ENCODE measurements around the gene SIL1.
"Not testable (repeated sequence)": the region's sequence is repeated elsewhere in the genome, so short reads cannot be mapped to it uniquely, and the experiment has no call there.

SIL1 gene

GRCh38 chr5:139079225-139079990 lies 118.8 kb downstream of the SIL1 start:
- H3K27ac ChIP-seq = no peak overlapping the region
- DNase-seq (ENCODE audit: low spot score) = no peak
- no peak overlapping the region for H3K4me3 ChIP-seq
- TF ChIP-seq, protein P1, sequence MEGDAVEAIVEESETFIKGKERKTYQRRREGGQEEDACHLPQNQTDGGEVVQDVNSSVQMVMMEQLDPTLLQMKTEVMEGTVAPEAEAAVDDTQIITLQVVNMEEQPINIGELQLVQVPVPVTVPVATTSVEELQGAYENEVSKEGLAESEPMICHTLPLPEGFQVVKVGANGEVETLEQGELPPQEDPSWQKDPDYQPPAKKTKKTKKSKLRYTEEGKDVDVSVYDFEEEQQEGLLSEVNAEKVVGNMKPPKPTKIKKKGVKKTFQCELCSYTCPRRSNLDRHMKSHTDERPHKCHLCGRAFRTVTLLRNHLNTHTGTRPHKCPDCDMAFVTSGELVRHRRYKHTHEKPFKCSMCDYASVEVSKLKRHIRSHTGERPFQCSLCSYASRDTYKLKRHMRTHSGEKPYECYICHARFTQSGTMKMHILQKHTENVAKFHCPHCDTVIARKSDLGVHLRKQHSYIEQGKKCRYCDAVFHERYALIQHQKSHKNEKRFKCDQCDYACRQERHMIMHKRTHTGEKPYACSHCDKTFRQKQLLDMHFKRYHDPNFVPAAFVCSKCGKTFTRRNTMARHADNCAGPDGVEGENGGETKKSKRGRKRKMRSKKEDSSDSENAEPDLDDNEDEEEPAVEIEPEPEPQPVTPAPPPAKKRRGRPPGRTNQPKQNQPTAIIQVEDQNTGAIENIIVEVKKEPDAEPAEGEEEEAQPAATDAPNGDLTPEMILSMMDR (IDR thresholded peaks at IDR 0.05) = no peak

GRCh38 chr5:139078345-139078744 lies 119.8 kb downstream of the SIL1 start:
- TF ChIP-seq, protein P1 (IDR thresholded peaks at IDR 0.05) = no peak
- H3K4me3 ChIP-seq = no peak overlapping the region
- H3K27ac ChIP-seq = no peak overlapping the region
- no peak for DNase-seq (ENCODE audit: low spot score)

GRCh38 chr5:139077899-139078298 lies 120.3 kb downstream of the SIL1 start:
- H3K4me3 ChIP-seq = no peak overlapping the region
- no peak overlapping the region for H3K27ac ChIP-seq
- DNase-seq (ENCODE audit: low spot score) = no peak
- TF ChIP-seq, protein P1 (IDR thresholded peaks at IDR 0.05) = no peak

DNA sequence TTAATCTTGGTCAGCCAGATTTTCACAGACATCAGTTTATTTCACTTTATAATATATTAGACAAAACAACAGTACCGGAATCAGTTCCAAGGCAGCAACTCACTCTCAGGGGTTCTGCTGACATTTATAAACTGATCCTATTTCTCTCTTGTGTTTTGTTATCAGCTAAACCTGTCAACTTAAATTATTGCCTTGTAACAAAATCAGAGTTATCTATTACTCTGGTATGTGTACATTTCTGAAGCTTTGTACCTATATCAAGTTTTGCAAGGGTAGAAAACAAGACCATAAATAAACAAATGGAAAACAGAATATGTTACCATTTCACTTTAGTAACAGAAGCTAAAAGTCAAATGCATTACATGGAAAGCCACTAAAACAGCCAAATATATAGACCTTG lies 122.1 kb downstream of the SIL1 start:
- peak overlapping the region in 1 of 2 donors; percentile 10 for H3K27ac ChIP-seq
- TF ChIP-seq, protein P1 (IDR thresholded peaks at IDR 0.05) = no peak
- DNase-seq (ENCODE audit: low spot score) = no peak
- no peak overlapping the region for H3K4me3 ChIP-seq

DNA sequence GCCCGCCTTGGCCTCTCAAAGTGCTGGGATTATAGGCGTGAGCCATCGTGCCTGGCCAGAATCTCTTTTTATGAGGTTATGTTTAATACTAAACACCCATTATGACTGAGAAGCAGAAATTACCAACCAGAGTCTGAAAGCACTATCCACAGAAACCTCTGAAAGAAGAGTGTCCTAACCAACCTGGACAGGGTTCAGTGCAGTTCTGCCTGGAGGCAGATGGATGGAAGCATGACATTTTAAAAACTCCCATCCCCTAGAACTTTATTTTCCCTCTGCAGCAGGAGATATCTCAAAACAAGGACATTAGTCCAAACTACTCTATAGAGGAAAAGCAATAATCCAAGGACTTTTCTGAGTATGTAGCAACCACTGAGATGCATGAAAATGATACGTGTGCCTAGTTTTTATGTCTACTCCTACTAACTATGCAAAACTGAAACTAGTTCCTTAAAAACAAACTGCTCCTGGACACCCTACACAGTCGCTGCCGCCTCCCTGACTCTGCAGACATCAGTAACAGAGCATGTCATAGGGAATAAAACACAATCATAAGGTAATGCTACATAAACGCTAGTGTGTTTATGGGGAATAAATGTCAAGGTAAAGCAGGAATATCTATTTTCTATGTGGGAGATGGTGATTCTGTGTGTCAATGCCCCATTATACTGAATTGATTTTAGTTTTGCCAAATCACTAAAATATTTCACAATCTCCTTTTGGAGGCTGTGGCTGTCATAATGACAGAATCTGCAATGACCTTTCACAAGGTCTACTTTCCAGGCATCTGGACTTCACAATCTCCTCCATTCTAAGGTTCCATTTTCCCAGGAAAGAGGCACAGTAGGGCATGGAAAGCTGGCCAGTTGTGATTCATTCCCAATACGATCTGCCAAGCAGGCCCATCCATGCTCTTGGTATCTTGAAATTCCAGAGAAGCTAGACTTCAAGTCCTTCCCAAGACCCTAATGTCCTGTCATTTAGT lies 122.8 kb downstream of the SIL1 start:
- H3K4me3 ChIP-seq = no peak overlapping the region

DNA sequence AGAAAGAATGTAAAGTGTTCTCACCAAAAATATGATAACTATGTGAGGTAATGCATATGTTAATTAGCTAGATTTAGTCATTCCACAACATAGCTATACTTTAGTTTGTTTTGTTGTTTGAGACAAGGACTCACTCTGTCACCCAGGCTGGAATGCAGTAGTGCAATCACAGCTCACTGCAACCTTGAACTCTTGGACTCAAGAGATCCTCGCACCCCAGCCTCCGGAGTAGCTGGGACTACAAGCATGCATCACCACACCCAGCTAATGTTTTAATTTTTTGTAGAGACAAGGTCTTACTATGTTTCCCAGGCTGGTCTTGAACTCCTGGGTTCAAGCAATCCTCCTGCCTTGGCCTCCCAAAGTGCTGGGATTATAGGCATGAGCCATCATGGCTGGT lies 124.2 kb downstream of the SIL1 start:
- not testable (repeated sequence) for H3K27ac ChIP-seq; H3K4me3 ChIP-seq; DNase-seq (ENCODE audit: low spot score)

More for the DNA sequence above, 122.8 kb downstream of the SIL1 start:
- peak overlapping the region in 1 of 2 donors; percentile 10 for H3K27ac ChIP-seq
- TF ChIP-seq, protein P1 (IDR thresholded peaks at IDR 0.05) = no peak
- DNase-seq (ENCODE audit: low spot score) = no peak

GRCh38 chr5:139068494-139069151 lies 129.5 kb downstream of the SIL1 start:
- no peak for DNase-seq (ENCODE audit: low spot score)
- H3K27ac ChIP-seq = no peak overlapping the region
- TF ChIP-seq, protein P1 (IDR thresholded peaks at IDR 0.05) = no peak
- H3K4me3 ChIP-seq = no peak overlapping the region
